Mucosa of rectum (tissue), 2 donors: ENCODE data around the gene AADAC.
"Not testable (repeated sequence)": the region's sequence is repeated elsewhere in the genome, so short reads cannot be mapped to it uniquely, and the experiment has no call there.

Source experiments
- H3K27ac ChIP-seq, 2 donors: one replicate each; pipeline ENCODE4 v1.7.0; 2013; ENCODE audit warnings: inconsistent platforms in 2 of 2, low read depth in 2 of 2, low read length in 2 of 2
- H3K27me3 ChIP-seq, 2 donors: one replicate each; pipeline ENCODE4 v1.7.0; 2013; ENCODE audit warnings: low read length in 2 of 2; ENCODE audit not compliant: control insufficient read depth in 2 of 2, insufficient read depth in 2 of 2
- H3K36me3 ChIP-seq, 2 donors: one replicate each; pipeline ENCODE4 v1.7.0; 2013; ENCODE audit warnings: low read length in 2 of 2; ENCODE audit not compliant: control insufficient read depth in 2 of 2, insufficient read depth in 2 of 2
- H3K4me1 ChIP-seq, 2 donors: one replicate each; pipeline ENCODE4 v1.7.0; 2013; ENCODE audit warnings: low read length in 2 of 2, mild to moderate bottlenecking in 1 of 2; ENCODE audit not compliant: control insufficient read depth in 2 of 2, insufficient read depth in 2 of 2
- H3K4me3 ChIP-seq, 2 donors: one replicate each; pipeline ENCODE4 v1.7.0; 2013; ENCODE audit warnings: low read length in 2 of 2
- H3K9ac ChIP-seq, 2 donors: one replicate each; pipeline ENCODE4 v1.7.0; 2013; ENCODE audit warnings: low read length in 2 of 2, low read depth in 1 of 2, mild to moderate bottlenecking in 1 of 2
- H3K9me3 ChIP-seq, 2 donors: one replicate each; pipeline ENCODE4 v1.7.0; 2013; ENCODE audit warnings: low read length in 2 of 2; ENCODE audit not compliant: control insufficient read depth in 2 of 2
- donor health status: healthy.
- donor health status: Normal muscosa, but diverticular disease.

The AADAC gene

DNA sequence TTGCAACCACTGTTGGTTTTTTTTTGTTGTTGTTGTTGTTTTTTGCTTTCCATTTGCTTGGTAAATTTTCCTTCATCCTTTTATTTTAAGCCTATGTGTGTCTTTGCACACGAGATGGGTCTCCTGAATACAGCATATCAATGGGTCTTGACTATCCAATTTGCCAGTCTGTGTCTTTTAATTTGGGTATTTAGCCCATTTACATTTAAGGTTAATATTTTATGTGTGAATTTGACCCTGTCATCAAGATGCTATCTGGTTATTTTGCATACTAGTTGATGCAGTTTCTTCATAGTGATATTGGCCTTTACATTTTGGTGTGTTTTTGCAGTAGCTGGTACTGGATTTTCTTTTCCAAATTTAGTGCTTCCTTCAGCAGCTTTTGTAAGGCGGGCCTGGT is 36.1 kb downstream of the AADAC start:
- not testable (repeated sequence) for H3K9ac ChIP-seq, H3K27ac ChIP-seq

DNA sequence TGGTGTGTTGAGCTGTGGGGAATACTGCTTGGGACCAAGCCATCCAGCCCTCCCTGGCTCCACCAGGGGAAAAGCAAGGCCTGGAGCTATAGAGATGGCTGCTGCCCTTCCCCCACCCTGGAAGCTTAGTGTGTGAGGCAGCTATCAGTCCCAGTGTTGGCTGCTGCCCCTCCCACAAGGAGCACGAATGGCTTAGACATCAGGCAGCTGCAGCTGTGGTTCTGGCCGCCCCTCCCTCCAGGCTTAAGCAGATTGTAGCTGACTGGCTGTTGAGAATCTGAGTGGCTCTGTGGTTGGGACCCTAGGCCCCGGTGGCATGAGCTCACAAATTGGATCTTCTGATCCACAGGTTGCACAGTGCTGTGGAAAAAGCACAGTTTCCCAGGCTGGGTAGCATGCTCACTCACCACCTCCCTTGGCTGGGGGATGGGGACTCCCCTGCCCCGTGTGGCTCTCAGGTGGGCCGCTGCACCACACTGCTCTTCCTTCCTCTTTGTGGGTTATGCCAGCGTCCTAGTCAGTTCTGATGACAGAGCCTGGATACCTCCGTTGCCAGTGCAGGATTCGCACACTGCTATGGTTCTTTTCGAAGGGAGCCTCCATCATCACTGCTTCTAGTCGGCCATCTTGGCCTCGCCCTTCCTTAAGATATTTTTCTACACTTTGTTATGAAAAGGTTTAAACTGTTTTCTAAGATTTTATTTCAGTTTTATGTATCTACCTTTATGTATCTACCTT is 38.3 kb downstream of the AADAC start:
- H3K4me1 ChIP-seq, result no peaks in the 10 kb centered on the region
- H3K4me3 ChIP-seq, result no peak overlapping the region
- no peak overlapping the region for H3K27ac ChIP-seq
- no peaks in the 10 kb centered on the region for H3K36me3 ChIP-seq
- no peaks in the 10 kb centered on the region for H3K27me3 ChIP-seq
- no peaks in the 10 kb centered on the region for H3K9me3 ChIP-seq
- H3K9ac ChIP-seq, result no peak overlapping the region

More for the DNA sequence above, 36.1 kb downstream of the AADAC start:
- not testable (repeated sequence) for H3K36me3 ChIP-seq, H3K4me3 ChIP-seq, H3K4me1 ChIP-seq, H3K9me3 ChIP-seq, H3K27me3 ChIP-seq

DNA sequence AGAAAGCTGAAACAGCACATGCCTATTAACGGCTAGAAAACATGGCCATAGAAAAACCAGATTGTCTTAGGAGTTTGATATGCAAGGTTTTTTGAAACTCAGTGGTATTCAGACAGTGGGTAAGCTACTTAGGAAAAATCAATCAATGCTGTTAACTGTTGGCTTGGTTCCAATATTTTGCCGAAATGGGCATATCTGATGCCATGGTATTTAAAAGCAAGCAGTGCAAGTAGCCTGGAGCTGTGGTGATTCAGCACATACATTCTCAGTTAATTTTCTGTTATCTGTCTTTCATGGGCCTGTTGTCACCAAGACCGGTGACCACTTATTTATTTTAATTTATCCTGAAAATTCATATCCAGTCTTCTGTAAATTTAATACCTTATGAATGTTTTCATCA is 42.2 kb downstream of the AADAC start:
- H3K4me1 ChIP-seq, result no peaks in the 10 kb centered on the region

DNA sequence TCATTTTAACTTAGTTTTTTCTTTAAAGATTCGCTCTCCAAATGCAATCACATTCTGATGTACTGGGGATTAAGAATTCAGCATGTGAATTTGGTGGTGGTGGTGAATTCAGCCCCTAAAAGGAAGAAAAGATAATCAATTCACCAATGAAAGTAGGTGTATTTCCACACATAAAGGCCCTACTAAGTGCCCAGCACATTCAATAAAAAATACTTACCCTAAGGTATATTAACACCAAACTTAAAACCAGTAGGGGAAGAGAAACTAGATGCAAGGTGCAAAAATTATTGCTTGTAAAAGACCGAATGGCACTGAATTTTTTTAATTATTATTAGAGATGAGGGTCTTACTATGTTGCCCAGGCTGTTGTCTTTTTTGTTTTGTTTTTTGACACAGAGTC is 42.7 kb downstream of the AADAC start:
- Histone ChIP-seq H3K4me3 (no peak overlapping the region), H3K27ac (no peak overlapping the region), H3K36me3 (no peaks in the 10 kb centered on the region), H3K4me1 (no peaks in the 10 kb centered on the region), H3K27me3 (no peaks in the 10 kb centered on the region), H3K9ac (no peak overlapping the region), H3K9me3 (no peaks in the 10 kb centered on the region)

More for the DNA sequence above, 42.2 kb downstream of the AADAC start:
- H3K9me3 ChIP-seq, result no peaks in the 10 kb centered on the region
- H3K4me3 ChIP-seq, result no peak overlapping the region
- no peaks in the 10 kb centered on the region for H3K36me3 ChIP-seq
- H3K27me3 ChIP-seq, result no peaks in the 10 kb centered on the region
- no peak overlapping the region for H3K27ac ChIP-seq
- H3K9ac ChIP-seq, result no peak overlapping the region

DNA sequence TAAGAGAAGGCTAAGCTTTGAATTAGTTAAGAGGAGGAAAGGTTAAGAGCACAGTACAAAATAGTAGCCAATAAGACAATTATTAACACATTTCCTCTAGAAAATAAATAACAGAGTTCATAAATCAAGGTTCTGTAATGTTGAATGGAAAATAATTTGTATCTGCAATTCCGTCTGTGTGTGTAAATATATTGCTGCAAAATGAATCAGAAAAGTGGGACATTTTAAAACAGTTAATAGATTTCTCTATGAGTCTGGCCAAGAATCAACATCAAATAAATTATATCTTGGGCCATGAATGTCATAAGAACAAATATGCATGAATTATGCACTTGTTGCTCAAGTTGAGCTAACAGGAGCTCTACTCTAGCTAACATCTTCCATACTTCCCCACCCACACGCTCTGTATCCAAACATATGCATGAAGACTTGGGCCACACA is 45.3 kb downstream of the AADAC start:
- Histone ChIP-seq H3K27me3 (no peaks in the 10 kb centered on the region), H3K4me1 (no peaks in the 10 kb centered on the region), H3K4me3 (no peak overlapping the region), H3K36me3 (no peaks in the 10 kb centered on the region), H3K27ac (no peak overlapping the region), H3K9ac (no peak overlapping the region), H3K9me3 (no peaks in the 10 kb centered on the region)

DNA sequence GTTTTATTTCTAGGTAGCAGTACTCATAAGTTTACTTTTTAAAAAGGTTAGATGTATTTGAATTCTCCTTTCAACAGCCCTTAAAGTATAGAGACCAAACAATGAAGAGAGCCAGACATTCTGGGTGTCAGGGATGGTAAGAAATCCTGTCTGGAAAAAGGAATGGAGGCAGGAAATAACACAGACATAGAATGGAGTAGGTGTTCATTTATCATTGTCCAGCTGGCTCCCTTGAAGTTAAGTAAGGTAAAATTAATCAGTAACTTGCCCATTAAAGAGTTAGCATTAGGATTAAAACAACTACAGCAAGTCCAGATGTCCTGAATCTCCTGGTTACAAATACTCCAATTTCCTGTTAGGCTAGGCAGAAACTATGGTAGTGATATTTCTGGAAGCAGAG is 46.0 kb downstream of the AADAC start:
- Histone ChIP-seq H3K9ac (no peak overlapping the region), H3K27ac (no peak overlapping the region)

DNA sequence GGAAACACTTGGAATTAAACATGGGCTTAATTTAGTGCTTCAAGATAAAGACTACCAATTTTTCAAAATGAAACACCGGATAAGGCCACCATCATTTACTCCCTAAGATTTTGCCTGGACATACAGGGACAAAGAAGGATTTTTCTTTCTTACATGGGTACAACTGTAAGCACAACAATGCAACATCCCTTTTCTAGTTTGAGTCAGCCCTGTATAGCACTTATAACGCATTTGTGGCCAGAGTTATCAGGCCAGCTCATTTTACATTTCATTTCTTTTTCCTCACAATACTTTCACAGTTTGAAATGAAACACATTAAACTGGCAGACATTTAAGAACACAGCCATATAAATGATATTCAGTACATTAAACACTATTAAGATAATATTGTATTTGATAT is 49.7 kb downstream of the AADAC start:
- H3K27me3 ChIP-seq, result no peaks in the 10 kb centered on the region
- H3K27ac ChIP-seq, result no peak overlapping the region

More for the DNA sequence above, 46.0 kb downstream of the AADAC start:
- no peaks in the 10 kb centered on the region for H3K9me3 ChIP-seq
- no peaks in the 10 kb centered on the region for H3K36me3 ChIP-seq
- no peaks in the 10 kb centered on the region for H3K4me1 ChIP-seq
- no peak overlapping the region for H3K4me3 ChIP-seq
- H3K27me3 ChIP-seq, result no peaks in the 10 kb centered on the region

DNA sequence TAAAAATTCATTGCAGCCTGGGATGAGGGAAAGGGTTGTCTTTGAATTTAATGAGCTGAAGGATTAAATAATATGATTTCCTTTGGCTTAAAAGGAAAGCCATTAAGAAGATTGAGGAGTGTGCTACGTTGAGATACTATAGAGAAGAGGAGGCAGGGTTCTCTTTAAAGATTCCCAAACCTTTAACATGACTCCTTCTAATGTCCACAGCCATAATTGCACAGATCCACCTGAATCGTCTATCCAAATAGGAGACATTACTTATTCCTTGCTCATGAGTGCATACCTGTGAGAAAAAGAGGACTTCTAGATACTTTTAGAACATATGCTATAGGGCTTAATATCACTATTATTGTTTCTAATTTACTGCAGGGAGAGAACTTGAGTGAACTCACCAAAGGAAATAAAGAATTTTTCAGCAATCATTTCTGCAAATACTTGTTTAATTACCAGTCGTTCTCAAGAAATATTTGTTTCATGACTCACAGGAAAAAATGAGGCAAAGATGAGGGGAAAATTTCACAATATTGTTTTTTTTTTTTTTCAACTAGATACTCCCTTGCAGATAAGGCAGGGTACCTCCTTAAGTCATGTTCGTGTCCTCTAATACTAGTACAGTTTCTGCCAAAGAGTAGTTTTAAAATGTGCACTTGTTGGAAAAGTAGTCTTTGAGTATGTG is 50.6 kb downstream of the AADAC start:
- H3K9ac ChIP-seq, result no peak overlapping the region
- no peaks in the 10 kb centered on the region for H3K27me3 ChIP-seq
- no peaks in the 10 kb centered on the region for H3K4me1 ChIP-seq
- no peaks in the 10 kb centered on the region for H3K9me3 ChIP-seq
- no peaks in the 10 kb centered on the region for H3K36me3 ChIP-seq
- no peak overlapping the region for H3K27ac ChIP-seq
- no peak overlapping the region for H3K4me3 ChIP-seq

More for the DNA sequence above, 49.7 kb downstream of the AADAC start:
- Histone ChIP-seq H3K9ac (no peak overlapping the region), H3K4me1 (no peaks in the 10 kb centered on the region), H3K4me3 (no peak overlapping the region), H3K36me3 (no peaks in the 10 kb centered on the region), H3K9me3 (no peaks in the 10 kb centered on the region)

DNA sequence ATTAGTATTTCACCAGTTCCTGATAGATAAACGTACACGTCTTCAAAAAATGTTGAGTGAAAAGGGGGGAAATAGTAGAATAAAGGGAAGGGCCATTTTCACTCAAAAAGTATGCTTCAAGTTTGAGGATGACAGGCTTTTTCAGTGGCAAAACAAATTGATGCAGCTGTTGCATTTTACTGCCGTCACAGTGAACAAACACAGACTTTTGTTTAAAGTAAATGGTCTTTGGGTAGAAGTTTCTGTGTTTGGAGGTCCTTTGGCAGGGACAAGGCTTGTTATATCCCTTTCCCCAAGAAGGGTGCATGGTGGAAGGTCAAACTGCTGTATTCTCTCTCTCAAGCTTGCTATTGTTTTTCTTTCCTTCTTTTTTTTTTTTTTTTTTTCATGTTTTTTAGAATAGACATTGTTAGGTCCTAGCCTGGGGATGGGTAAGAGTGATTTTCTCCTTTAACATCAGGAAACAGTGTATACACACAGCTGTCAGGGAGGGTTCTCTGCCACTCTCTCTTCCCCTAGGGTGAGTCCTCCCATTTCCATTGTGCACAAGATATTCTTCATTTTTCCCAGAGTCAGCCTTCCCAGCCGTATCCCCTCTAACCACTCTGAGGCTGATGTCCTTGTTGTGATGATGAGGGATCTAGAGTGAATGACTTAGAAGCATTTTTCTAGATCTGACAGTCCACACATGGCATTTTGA is 52.9 kb downstream of the AADAC start:
- Histone ChIP-seq H3K27ac (no peak overlapping the region), H3K9ac (no peak overlapping the region)

DNA sequence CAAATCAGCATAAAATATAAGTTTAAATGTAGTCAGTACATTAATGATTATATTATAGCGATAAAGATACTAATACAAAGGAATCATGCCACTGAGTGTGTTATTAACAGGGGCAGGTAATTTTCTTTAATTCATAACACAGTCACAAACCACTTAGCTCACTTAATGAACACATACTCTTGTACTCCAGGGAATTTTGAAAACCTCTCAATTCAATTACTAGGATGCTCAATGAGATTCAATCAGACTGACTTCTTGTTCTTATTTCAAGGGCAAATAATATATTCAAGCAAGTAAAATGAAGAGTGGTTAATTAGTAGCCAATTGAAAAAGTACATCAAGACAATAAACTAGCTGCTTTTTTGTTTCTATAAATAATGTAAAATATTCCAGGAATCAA is 53.8 kb downstream of the AADAC start:
- Histone ChIP-seq H3K36me3 (no peaks in the 10 kb centered on the region), H3K4me3 (no peak overlapping the region), H3K9ac (no peak overlapping the region), H3K27me3 (no peaks in the 10 kb centered on the region), H3K9me3 (no peaks in the 10 kb centered on the region), H3K4me1 (no peaks in the 10 kb centered on the region), H3K27ac (no peak overlapping the region)

More for the DNA sequence above, 52.9 kb downstream of the AADAC start:
- no peaks in the 10 kb centered on the region for H3K4me1 ChIP-seq
- no peaks in the 10 kb centered on the region for H3K9me3 ChIP-seq
- no peaks in the 10 kb centered on the region for H3K36me3 ChIP-seq
- no peak overlapping the region for H3K4me3 ChIP-seq
- H3K27me3 ChIP-seq, result no peaks in the 10 kb centered on the region
